Peyer's patch (tissue), 4 donors: ENCODE data around the gene BMPR1A. TPM values are rescaled to one million over a fixed set of nuclear protein-coding genes. Genes with fewer than 3 reads are reported as not detected.
"Not testable (repeated sequence)": the region's sequence is repeated elsewhere in the genome, so short reads cannot be mapped to it uniquely, and the experiment has no call there.

Experiments
- DNase-seq, 3 donors: peaks; one replicate each; pipeline ENCODE4 v3.0.0-alpha.2; 2017 to 2019
- H3K27ac ChIP-seq, 4 donors: fragments of 200-600 bp; sonication (generic); one replicate each; pipeline ENCODE4 v1.5.1; 2016 to 2019
- H3K27me3 ChIP-seq, 2 donors: fragments of 200-600 bp; sonication (generic); one replicate each; pipeline ENCODE4 v1.5.1; 2019
- H3K36me3 ChIP-seq, 3 donors: fragments of 200-600 bp; sonication (generic); one replicate each; pipeline ENCODE4 v1.5.1; 2016 to 2019
- H3K4me1 ChIP-seq, 4 donors: fragments of 200-600 bp; sonication (generic); one replicate each; pipeline ENCODE4 v1.5.1; 2016 to 2019
- H3K4me3 ChIP-seq, 4 donors: fragments of 200-600 bp; sonication (generic); 1 replicate in 3 of 4; 2 replicates in 1 of 4; pipeline ENCODE4 v1.5.1; 2016 to 2019; ENCODE audit warnings: mild to moderate bottlenecking in 1 of 4
- H3K9me3 ChIP-seq, 4 donors: fragments of 200-600 bp; sonication (generic); one replicate each; pipeline ENCODE4 v1.5.1; 2016 to 2019; ENCODE audit warnings: mild to moderate bottlenecking in 1 of 4
- CTCF ChIP-seq, 6 experiments: fragments of 450-650 bp in 4 of 6; fragments of 200-600 bp in 2 of 6; sonication (generic) in 1 of 6; IDR thresholded peaks; one replicate each; pipeline ENCODE4 v1.5.1; 2017 to 2019; ENCODE audit warnings: antibody characterized with exemption in 6 of 6, mild to moderate bottlenecking in 3 of 6, moderate library complexity in 1 of 6
- POLR2A ChIP-seq, 2 donors: fragments of 450-650 bp; IDR thresholded peaks; one replicate each; pipeline ENCODE4 v1.5.1; 2017; ENCODE audit warnings: antibody characterized with exemption in 2 of 2, mild to moderate bottlenecking in 2 of 2, moderate library complexity in 2 of 2
- total RNA-seq, 4 donors: library from RNA; depleted of rRNA; stranded (reverse); fragments of >200 nt; gene quantifications; one replicate each; pipeline ENCODE4 v1.1.0, GENCODE V29; 2016

BMPR1A gene
- total RNA-seq, 4 donors from 2014 or later, result 17.1 to 40.1 (median 24.9) TPM

- no peaks in the 10 kb centered on the region for H3K9me3 ChIP-seq
- peak overlapping the region; percentile 73 to 95 (median 85) for H3K27ac ChIP-seq
- peak; percentile 83 to 95 (median 94) for DNase-seq
- TF ChIP-seq POLR2A (IDR thresholded peaks at IDR 0.05) (peak in 1 of 2 donors; percentile 17), CTCF (IDR thresholded peaks at IDR 0.05) (peak in 4 of 6 experiments; percentile 16 to 42 (median 40))
- H3K36me3 ChIP-seq, result no peaks in the 10 kb centered on the region
- no peaks in the 10 kb centered on the region for H3K27me3 ChIP-seq
- peaks cover 0 to 53% (median 17%) of the 10 kb centered on the region in 4 donors for H3K4me1 ChIP-seq
- peak overlapping the region; percentile 42 to 68 (median 60) for H3K4me3 ChIP-seq
Observed at GRCh38 chr10:86971232-86971991, 215.0 kb downstream of the BMPR1A start.

- Histone ChIP-seq H3K9me3 (no peaks in the 10 kb centered on the region), H3K4me3 (no peak overlapping the region), H3K36me3 (no peaks in the 10 kb centered on the region), H3K4me1 (peaks cover 0 to 44% (median 15%) of the 10 kb centered on the region in 4 donors), H3K27me3 (no peaks in the 10 kb centered on the region), H3K27ac (peak overlapping the region in 1 of 4 donors; percentile 95)
- DNase-seq, result peak in 1 of 3 donors; percentile 14
- no peak for TF ChIP-seq CTCF (IDR thresholded peaks at IDR 0.05)
- no peak for TF ChIP-seq POLR2A (IDR thresholded peaks at IDR 0.05)
Observed at GRCh38 chr10:86972613-86973380, 216.4 kb downstream of the BMPR1A start.

GRCh38 chr10:86974484-86974883, 218.1 kb downstream of the BMPR1A start:
- Histone ChIP-seq H3K4me1 (peaks cover 0 to 38% (median 13%) of the 10 kb centered on the region in 4 donors), H3K4me3 (no peak overlapping the region), H3K27ac (no peak overlapping the region), H3K36me3 (no peaks in the 10 kb centered on the region), H3K27me3 (no peaks in the 10 kb centered on the region), H3K9me3 (no peaks in the 10 kb centered on the region)
- TF ChIP-seq CTCF (IDR thresholded peaks at IDR 0.05) (no peak), POLR2A (IDR thresholded peaks at IDR 0.05) (no peak)
- DNase-seq, result no peak

DNA sequence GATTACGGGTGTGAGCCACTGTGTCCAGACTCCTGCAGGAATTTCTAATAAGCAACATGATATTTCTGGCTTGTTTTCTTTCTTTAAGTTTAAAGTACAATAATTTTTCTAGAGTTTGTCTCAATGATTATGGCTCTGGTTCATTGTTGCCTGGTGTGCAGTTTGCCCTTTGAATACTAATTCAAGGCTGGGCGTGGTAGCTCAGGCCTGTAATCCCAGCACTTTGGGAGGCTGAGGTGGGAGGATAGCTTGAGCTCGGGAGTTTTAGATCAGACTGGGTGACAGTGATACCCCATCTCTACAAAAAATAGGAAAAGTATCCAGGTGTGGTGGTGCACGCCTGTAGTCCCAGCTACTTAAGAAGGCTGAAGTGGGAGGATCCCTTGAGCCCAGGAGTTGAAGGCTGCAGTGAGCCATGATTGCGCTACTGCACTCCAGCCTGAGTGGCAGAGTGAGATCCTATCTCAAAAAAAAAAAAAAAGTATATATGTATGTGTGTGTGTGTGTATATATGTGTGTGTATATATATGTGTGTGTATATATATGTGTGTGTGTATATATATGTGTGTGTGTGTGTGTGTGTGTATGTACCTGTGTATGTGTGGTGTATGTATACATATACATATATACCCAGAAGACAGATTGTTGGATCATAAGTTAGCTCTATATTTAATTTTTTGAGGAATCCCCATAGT, 220.1 kb downstream of the BMPR1A start:
- no peak for DNase-seq
- Histone ChIP-seq H3K9me3 (no peaks in the 10 kb centered on the region), H3K4me3 (no peak overlapping the region), H3K27ac (peak overlapping the region in 2 of 4 donors; percentile 37 to 50), H3K36me3 (no peaks in the 10 kb centered on the region), H3K27me3 (no peaks in the 10 kb centered on the region), H3K4me1 (peaks cover 0 to 40% (median 4%) of the 10 kb centered on the region in 4 donors)
- TF ChIP-seq CTCF (IDR thresholded peaks at IDR 0.05) (no peak), POLR2A (IDR thresholded peaks at IDR 0.05) (no peak)

DNA sequence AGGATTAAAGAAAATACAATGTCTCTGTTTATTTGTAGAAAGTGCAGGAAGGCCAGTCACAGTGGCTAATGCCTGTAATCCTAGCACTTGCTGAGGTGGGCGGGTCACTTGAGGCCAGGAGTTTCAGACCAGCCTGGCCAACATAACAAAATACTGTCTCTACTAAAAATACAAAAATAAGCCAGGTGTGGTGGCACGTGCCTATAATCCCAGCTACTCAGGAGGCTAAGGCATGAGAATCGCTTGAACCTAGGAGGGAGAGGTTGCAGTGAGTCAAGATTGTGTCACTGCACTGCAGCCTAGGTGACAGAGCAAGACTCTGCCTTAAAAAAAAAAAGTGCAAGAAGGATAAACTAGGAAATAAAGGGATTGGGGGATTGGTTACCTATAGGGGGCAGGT, 222.0 kb downstream of the BMPR1A start:
- H3K4me3 ChIP-seq, result not testable (repeated sequence)
- H3K27ac ChIP-seq, result peak overlapping the region in 1 of 4 donors; percentile 22

More for the DNA sequence above, 222.0 kb downstream of the BMPR1A start:
- not testable (repeated sequence) for DNase-seq, H3K36me3 ChIP-seq, H3K27me3 ChIP-seq, H3K9me3 ChIP-seq
- peaks cover 0 to 32% (median 0%) of the 10 kb centered on the region in 4 donors for H3K4me1 ChIP-seq
